Left lung (tissue), 10 donors: ENCODE results near the gene PPP2R3B. TPM values are rescaled to one million over a fixed set of nuclear protein-coding genes. Genes with fewer than 3 reads are reported as not detected.

Experiments used
- ATAC-seq: fragments of 200-7000 bp; cut with Tn5 transposase; one replicate; pipeline ENCODE4 v1.9.1; 2020; ENCODE audit warnings: moderate library complexity
- DNase-seq, 4 donors: peaks; one replicate each; pipeline ENCODE4 v3.0.0-alpha.2; 2013 to 2020
- H3K27ac ChIP-seq, 2 donors: fragments of 200-600 bp; sonication (generic) in 1 of 2; one replicate each; pipeline versions ENCODE4 v1.5.0 to v1.8.0; 2020 to 2021
- H3K27me3 ChIP-seq, 2 donors: fragments of 200-600 bp; sonication (generic) in 1 of 2; one replicate each; pipeline versions ENCODE4 v1.5.0 to v1.8.0; 2020 to 2021
- H3K36me3 ChIP-seq, 2 donors: fragments of 200-600 bp; sonication (generic) in 1 of 2; one replicate each; pipeline versions ENCODE4 v1.5.0 to v1.8.0; 2020 to 2021
- H3K4me1 ChIP-seq, 2 donors: fragments of 200-600 bp; one replicate each; pipeline ENCODE4 v1.8.0; 2021
- H3K4me3 ChIP-seq, 2 donors: fragments of 200-600 bp; sonication (generic) in 1 of 2; one replicate each; pipeline versions ENCODE4 v1.5.0 to v1.8.0; 2020 to 2021; ENCODE audit warnings: mild to moderate bottlenecking in 1 of 2
- H3K9me3 ChIP-seq, 2 donors: fragments of 200-600 bp; sonication (generic) in 1 of 2; one replicate each; pipeline versions ENCODE4 v1.5.0 to v1.8.0; 2020 to 2021
- intact Hi-C, 2 donors: fragments of 100-400 bp; cut with DNase I; formaldehyde crosslinking; loops; one replicate each; pipeline versions ENCODE4 v1.11.2 to v1.14.2; 2022
- polyA plus RNA-seq, 6 donors: library from polyadenylated mRNA; unstranded; fragments of 120-200 nt; gene quantifications; one replicate each; pipeline ENCODE4 v1.2.1, GENCODE V29; 2013; ENCODE audit not compliant: insufficient read length in 6 of 6
- total RNA-seq, 2 donors: library from RNA; stranded (reverse); fragmentation: NEBNext Ultra II Directional; extraction: Animal tissue kit (Norgen Biotek cat#: 25700); gene quantifications; one replicate each; pipeline ENCODE4 v1.2.1, GENCODE V29; 2021
- TF ChIP-seq, protein P1 (sequence below), 2 donors: fragments of 200-600 bp; sonication (generic) in 1 of 2; IDR thresholded peaks; one replicate each; pipeline versions ENCODE4 v1.5.0 to v1.8.0; 2021; ENCODE audit warnings: antibody characterized with exemption in 2 of 2
- donor health status: DM: no; HTN: yes; CAD: no.
- donor health status: DM: no; HTN: no; CAD: no.

PPP2R3B gene
- total and polyA plus RNA-seq, 8 donors = 11.2 to 35.2 (median 20.5) TPM

DNA sequence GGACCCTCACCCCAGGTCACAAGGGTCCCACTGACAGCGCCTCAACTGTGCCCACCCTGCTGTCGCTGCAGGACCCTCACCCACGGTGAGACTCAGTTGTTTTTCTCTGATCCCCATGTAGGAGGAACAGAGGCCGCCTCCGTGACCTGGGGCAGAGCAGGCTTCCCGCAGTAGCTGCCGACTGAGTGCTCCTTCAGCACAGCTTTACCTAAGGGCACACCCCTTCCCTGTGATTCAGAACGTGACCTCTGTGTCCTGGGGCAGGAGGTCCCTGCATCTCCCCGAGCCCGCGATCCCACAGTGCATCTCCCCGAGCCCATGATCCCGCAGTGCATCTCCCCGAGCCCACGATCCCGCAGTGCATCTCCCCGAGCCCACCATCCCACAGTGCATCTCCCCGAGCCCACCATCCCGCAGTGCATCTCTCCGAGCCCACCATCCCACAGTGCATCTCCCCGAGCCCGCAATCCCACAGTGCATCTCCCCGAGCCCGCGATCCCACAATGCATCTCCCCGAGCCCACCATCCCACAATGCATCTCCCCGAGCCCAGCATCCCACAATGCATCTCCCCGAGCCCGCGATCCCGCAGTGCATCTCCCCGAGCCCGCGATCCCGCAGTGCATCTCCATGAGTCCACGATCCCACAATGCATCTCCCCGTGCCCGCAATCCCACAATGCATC, 23.6 kb downstream of the PPP2R3B start:
- Histone ChIP-seq H3K9me3 (peaks cover 0 to 45% of the 10 kb centered on the region in 2 donors), H3K4me1 (no peaks in the 10 kb centered on the region), H3K27ac (no peak overlapping the region), H3K4me3 (no peak overlapping the region), H3K27me3 (no peaks in the 10 kb centered on the region), H3K36me3 (peaks cover 0 to 30% of the 10 kb centered on the region in 2 donors)
- DNase-seq (peak in 1 of 4 donors; percentile 67), ATAC-seq (no peak)
- intact Hi-C loops = no loop called here
- TF ChIP-seq, protein P1, sequence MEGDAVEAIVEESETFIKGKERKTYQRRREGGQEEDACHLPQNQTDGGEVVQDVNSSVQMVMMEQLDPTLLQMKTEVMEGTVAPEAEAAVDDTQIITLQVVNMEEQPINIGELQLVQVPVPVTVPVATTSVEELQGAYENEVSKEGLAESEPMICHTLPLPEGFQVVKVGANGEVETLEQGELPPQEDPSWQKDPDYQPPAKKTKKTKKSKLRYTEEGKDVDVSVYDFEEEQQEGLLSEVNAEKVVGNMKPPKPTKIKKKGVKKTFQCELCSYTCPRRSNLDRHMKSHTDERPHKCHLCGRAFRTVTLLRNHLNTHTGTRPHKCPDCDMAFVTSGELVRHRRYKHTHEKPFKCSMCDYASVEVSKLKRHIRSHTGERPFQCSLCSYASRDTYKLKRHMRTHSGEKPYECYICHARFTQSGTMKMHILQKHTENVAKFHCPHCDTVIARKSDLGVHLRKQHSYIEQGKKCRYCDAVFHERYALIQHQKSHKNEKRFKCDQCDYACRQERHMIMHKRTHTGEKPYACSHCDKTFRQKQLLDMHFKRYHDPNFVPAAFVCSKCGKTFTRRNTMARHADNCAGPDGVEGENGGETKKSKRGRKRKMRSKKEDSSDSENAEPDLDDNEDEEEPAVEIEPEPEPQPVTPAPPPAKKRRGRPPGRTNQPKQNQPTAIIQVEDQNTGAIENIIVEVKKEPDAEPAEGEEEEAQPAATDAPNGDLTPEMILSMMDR (IDR thresholded peaks at IDR 0.05) = no peak

- ATAC-seq (no peak), DNase-seq (peak in 1 of 4 donors; percentile 32)
- no peaks in the 10 kb centered on the region for H3K4me1 ChIP-seq
- H3K36me3 ChIP-seq = peaks cover 0 to 30% of the 10 kb centered on the region in 2 donors
- intact Hi-C loops = no loop called here
- no peak overlapping the region for H3K4me3 ChIP-seq
- no peak overlapping the region for H3K27ac ChIP-seq
- TF ChIP-seq, protein P1 (IDR thresholded peaks at IDR 0.05) = no peak
- H3K9me3 ChIP-seq = peaks cover 0 to 46% of the 10 kb centered on the region in 2 donors
- no peaks in the 10 kb centered on the region for H3K27me3 ChIP-seq
Observed at GRCh38 chrX:362351-362750, 24.4 kb downstream of the PPP2R3B start.

- intact Hi-C loops = no loop called here
- Histone ChIP-seq H3K36me3 (peaks cover 0 to 30% of the 10 kb centered on the region in 2 donors), H3K27ac (no peak overlapping the region), H3K9me3 (peaks cover 0 to 46% of the 10 kb centered on the region in 2 donors), H3K27me3 (no peaks in the 10 kb centered on the region), H3K4me3 (no peak overlapping the region), H3K4me1 (no peaks in the 10 kb centered on the region)
- DNase-seq = peak in 1 of 4 donors; percentile 68
- TF ChIP-seq, protein P1 (IDR thresholded peaks at IDR 0.05) = no peak
- ATAC-seq = no peak
Observed at GRCh38 chrX:361231-362145, 25.2 kb downstream of the PPP2R3B start.

DNA sequence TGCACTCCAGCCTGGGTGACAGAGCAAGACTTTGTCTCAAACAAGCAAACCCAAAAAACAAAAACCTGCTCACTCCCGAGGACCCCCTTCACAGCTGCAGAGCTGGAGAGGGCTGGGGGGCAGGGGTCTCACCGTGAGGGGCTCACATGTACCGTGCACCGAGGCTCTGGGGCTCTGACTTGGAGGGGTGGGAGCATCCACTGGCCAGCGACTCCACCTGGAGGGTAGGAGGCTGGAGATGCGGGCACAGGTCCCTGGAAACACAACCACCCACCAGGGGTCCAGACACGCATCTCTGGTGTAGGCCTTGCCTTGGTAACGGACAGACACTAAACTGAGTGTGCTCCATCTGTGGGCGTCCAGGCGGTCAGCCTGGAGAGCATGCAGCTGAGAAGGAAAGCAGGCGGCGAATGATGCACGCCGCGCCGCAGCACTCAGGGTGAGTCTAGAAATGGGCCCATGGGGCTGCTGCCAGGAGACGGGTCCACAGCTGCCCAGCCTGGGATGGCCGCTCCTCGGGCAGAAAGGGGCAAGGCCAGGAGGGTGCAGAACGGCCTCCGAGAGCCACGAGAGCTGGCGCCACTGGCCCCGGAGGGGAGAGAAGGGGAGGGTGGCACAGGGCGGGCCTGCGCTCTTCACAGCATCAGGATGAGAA, 26.1 kb downstream of the PPP2R3B start:
- Histone ChIP-seq H3K4me3 (no peak overlapping the region), H3K27ac (no peak overlapping the region), H3K36me3 (peaks cover 0 to 30% of the 10 kb centered on the region in 2 donors), H3K4me1 (no peaks in the 10 kb centered on the region), H3K9me3 (peaks cover 0 to 46% of the 10 kb centered on the region in 2 donors), H3K27me3 (no peaks in the 10 kb centered on the region)
- TF ChIP-seq, protein P1 (IDR thresholded peaks at IDR 0.05) = no peak
- intact Hi-C loops = no loop called here
- peak in 1 of 4 donors; percentile 45 for DNase-seq
- ATAC-seq = no peak
